Measurements from ENCODE around the gene TTC5. TPM values are rescaled to one million over a fixed set of nuclear protein-coding genes. Genes with fewer than 3 reads are reported as not detected.

The TTC5 gene
- 18.1 to 29.1 TPM (median 20.6 TPM) in 5 replicates for total RNA-seq (2022; extraction: Qiagen RNA extraction; ENCODE audit: low read depth)

GRCh38 chr14:20305265-20306078 is at the start of gene TTC5:
Gene TTC5 (minus strand): TSS chr14:20305951. CDS start chr14:20305937, 14 bp downstream.

GRCh38 chr14:20343092-20343861 is 37.5 kb upstream of the TTC5 start, which contains the start of gene PARP2:
Gene PARP2 (plus strand): TSS chr14:20343635. CDS start chr14:20343642, 7 bp downstream.

DNA sequence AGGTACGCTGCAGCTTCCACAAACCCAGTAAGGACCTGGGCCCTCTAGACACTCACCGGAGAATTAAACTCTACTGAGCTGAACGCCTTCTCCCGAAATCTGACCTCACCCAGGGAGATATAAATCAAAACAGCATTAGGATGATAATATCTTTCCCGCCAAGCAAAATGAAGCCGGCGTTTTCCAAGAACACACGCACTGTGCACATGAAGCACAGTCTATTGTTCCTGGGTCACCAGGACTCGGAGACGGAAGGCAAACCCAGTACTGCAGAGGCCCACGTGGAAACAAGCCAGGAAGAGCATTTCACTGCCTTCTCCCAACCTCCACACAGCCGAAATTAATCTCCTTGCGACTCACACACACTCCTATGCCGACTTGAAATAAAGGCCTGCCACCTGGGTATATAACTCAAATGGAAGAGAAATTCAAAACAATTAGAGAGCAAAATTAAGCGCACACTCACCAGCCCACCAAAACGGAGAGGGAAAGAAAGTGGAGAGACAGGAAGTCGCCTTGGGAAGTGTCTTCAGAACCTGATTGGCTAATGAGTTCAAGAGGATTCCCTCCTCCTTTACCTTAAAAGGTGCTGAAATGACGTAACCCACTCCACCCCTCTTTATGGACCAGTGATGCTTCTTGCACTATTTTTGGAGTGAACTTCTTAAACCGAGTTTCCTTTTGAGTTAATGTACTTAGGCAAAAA is 27.2 kb upstream of the TTC5 start, which contains the start of gene CCNB1IP1:
Gene CCNB1IP1, minus strand, starts transcription at position 492 of the 706 bp plus-strand sequence. CDS start 16,756 bp downstream, outside the sequence.

Other genes starting within 250 kb of the TTC5 start
- not detected in 5 replicates for gene OR4L1, start 245.9 kb downstream of the TTC5 start, total RNA-seq (2022; extraction: Qiagen RNA extraction; ENCODE audit: low read depth)
- not detected in 5 replicates for gene OR4K17, start 195.2 kb downstream of the TTC5 start, total RNA-seq (2022; extraction: Qiagen RNA extraction; ENCODE audit: low read depth)
- not detected in 5 replicates for gene OR4N5, start 167.1 kb downstream of the TTC5 start, total RNA-seq (2022; extraction: Qiagen RNA extraction; ENCODE audit: low read depth)
- gene OR11G2, start 115.1 kb downstream of the TTC5 start, total RNA-seq (2022; extraction: Qiagen RNA extraction; ENCODE audit: low read depth): not detected in 5 replicates
- not detected in 5 replicates for gene OR11H6, start 82.2 kb downstream of the TTC5 start, total RNA-seq (2022; extraction: Qiagen RNA extraction; ENCODE audit: low read depth)
- gene OR11H7, start 77.0 kb downstream of the TTC5 start, total RNA-seq (2022; extraction: Qiagen RNA extraction; ENCODE audit: low read depth): not detected in 5 replicates
- gene OR11H4, start 66.7 kb downstream of the TTC5 start, total RNA-seq (2022; extraction: Qiagen RNA extraction; ENCODE audit: low read depth): not detected in 5 replicates
- gene CCNB1IP1, start 27.3 kb upstream of the TTC5 start, total RNA-seq (2022; extraction: Qiagen RNA extraction; ENCODE audit: low read depth): 38.9 to 61.4 TPM (median 43.0 TPM) in 5 replicates
- 21.7 to 25.0 TPM (median 23.5 TPM) in 5 replicates for gene PARP2, start 37.7 kb upstream of the TTC5 start, total RNA-seq (2022; extraction: Qiagen RNA extraction; ENCODE audit: low read depth)
- 8.4 to 11.9 TPM (median 10.9 TPM) in 5 replicates for gene TEP1, start 107.5 kb upstream of the TTC5 start, total RNA-seq (2022; extraction: Qiagen RNA extraction; ENCODE audit: low read depth)
- gene KLHL33, start 130.2 kb upstream of the TTC5 start, total RNA-seq (2022; extraction: Qiagen RNA extraction; ENCODE audit: low read depth): 0.01 TPM in 1 of 5 replicates, not detected in the others
- gene OSGEP, start 148.9 kb upstream of the TTC5 start, total RNA-seq (2022; extraction: Qiagen RNA extraction; ENCODE audit: low read depth): 23.9 to 30.0 TPM (median 26.1 TPM) in 5 replicates
- 262 to 275 TPM (median 270 TPM) in 5 replicates for gene APEX1, start 149.3 kb upstream of the TTC5 start, total RNA-seq (2022; extraction: Qiagen RNA extraction; ENCODE audit: low read depth)
- 30.6 to 38.5 TPM (median 35.8 TPM) in 5 replicates for gene PIP4P1, start 155.5 kb upstream of the TTC5 start, total RNA-seq (2022; extraction: Qiagen RNA extraction; ENCODE audit: low read depth)
- gene PNP, start 163.5 kb upstream of the TTC5 start, total RNA-seq (2022; extraction: Qiagen RNA extraction; ENCODE audit: low read depth): 171 to 195 TPM (median 176 TPM) in 5 replicates
- gene RNASE10, start 199.6 kb upstream of the TTC5 start, total RNA-seq (2022; extraction: Qiagen RNA extraction; ENCODE audit: low read depth): 0.19 to 0.30 TPM (median 0.26 TPM) in 4 of 5 replicates, not detected in the other

All from A549 treated with CpdA at 1 μM for 4 hours (cell line).